H1 (cell line): Measurements from ENCODE around the gene SLC1A3. TPM values are rescaled to one million over a fixed set of nuclear protein-coding genes. Genes with fewer than 3 reads are reported as not detected.

Experiments used
- CTCF ChIA-PET: fragments of 300-600 bp; sonication (Branson Sonifier 250); formaldehyde crosslinking; loops from one replicate; lab custom pipeline; 2021; ENCODE audit not compliant: partially characterized antibody; lab: Charles Lee
- POLR2A ChIA-PET: fragments of 300-600 bp; sonication (Branson Sonifier 250); formaldehyde crosslinking; loops from one replicate; lab custom pipeline; 2021; ENCODE audit warnings: inconsistent platforms; ENCODE audit not compliant: partially characterized antibody; lab: Charles Lee
- DNase-seq, 2 experiments: peaks; one replicate each; pipeline versions ENCODE4 v3.0.0 to v3.0.0-alpha.2; 2010 to 2022; ENCODE audit warnings: low spot score in 2 of 2, low read depth in 1 of 2, mixed read lengths in 1 of 2
- FAIRE-seq: peaks from 2 replicates; lab custom pipeline; 2011; peaks lifted over from hg19 to GRCh38; lab: Jason Lieb, UNC
- H2AFZ ChIP-seq: 2 replicates; pipeline ENCODE4 v1.8.1; 2012; ENCODE audit warnings: low read length, inconsistent platforms
- H2AK5ac ChIP-seq: 2 replicates; pipeline ENCODE4 v1.6.1; 2013; ENCODE audit warnings: low read depth, low read length
- H2BK120ac ChIP-seq: replicated peaks from 2 replicates; pipeline ENCODE3; 2013; ENCODE audit warnings: low read depth, low read length, inconsistent platforms
- H2BK12ac ChIP-seq: 2 replicates; pipeline ENCODE4 v1.6.1; 2013; ENCODE audit warnings: low read depth, low read length
- H2BK15ac ChIP-seq: 2 replicates; pipeline ENCODE4 v1.6.1; 2013; ENCODE audit warnings: low read length
- H2BK20ac ChIP-seq: 2 replicates; pipeline ENCODE4 v1.6.1; 2013; ENCODE audit warnings: low read length
- H2BK5ac ChIP-seq: 2 replicates; pipeline ENCODE4 v1.6.1; 2013; ENCODE audit warnings: low read depth, low read length
- H3K14ac ChIP-seq: 2 replicates; pipeline ENCODE4 v1.6.1; 2013; ENCODE audit warnings: inconsistent platforms; ENCODE audit not compliant: insufficient read length
- H3K18ac ChIP-seq: 2 replicates; pipeline ENCODE4 v1.6.1; 2013; ENCODE audit warnings: low read length; ENCODE audit errors: extremely low read depth
- H3K23ac ChIP-seq: 2 replicates; pipeline ENCODE4 v1.6.1; 2013; ENCODE audit warnings: inconsistent platforms; ENCODE audit not compliant: insufficient read length
- H3K23me2 ChIP-seq: 2 replicates; pipeline ENCODE4 v1.6.1; 2013; ENCODE audit warnings: low read depth, low read length
- H3K27ac ChIP-seq: 2 replicates; pipeline ENCODE4 v1.6.1; 2011; ENCODE audit warnings: low read depth, low read length, inconsistent platforms
- H3K27me3 ChIP-seq, 4 experiments: replicated peaks in 1 of 4; 1 replicate in 1 of 4; 2 replicates in 3 of 4; pipeline versions ENCODE4 v1.6.1 to v1.8.1; 2011 to 2013; ENCODE audit warnings: low read length in 3 of 4, mild to moderate bottlenecking in 3 of 4, inconsistent platforms in 2 of 4, mixed read lengths in 2 of 4, moderate library complexity in 1 of 4; ENCODE audit not compliant: control insufficient read depth in 3 of 4, insufficient read depth in 3 of 4; ENCODE audit errors: extremely low read depth in 1 of 4
- H3K36me3 ChIP-seq, 4 experiments: 2 replicates each; pipeline versions ENCODE4 v1.6.1 to v1.8.1; 2011 to 2013; ENCODE audit warnings: mild to moderate bottlenecking in 4 of 4, low read length in 3 of 4, moderate library complexity in 2 of 4, control low read depth in 1 of 4, inconsistent platforms in 1 of 4; ENCODE audit not compliant: insufficient read depth in 4 of 4, control insufficient read depth in 2 of 4
- H3K4ac ChIP-seq: replicated peaks from 2 replicates; pipeline ENCODE3; 2013; ENCODE audit warnings: low read length, low read depth, mixed read lengths, inconsistent platforms; ENCODE audit not compliant: insufficient read length
- H3K4me1 ChIP-seq, 4 experiments: replicated peaks in 1 of 4; 1 replicate in 1 of 4; 2 replicates in 3 of 4; pipeline versions ENCODE4 v1.6.1 to v1.8.1; 2011 to 2013; ENCODE audit warnings: low read length in 3 of 4, inconsistent platforms in 2 of 4, mixed read lengths in 1 of 4; ENCODE audit not compliant: insufficient read depth in 4 of 4, control insufficient read depth in 3 of 4
- H3K4me2 ChIP-seq, 2 experiments: 2 replicates each; pipeline versions ENCODE4 v1.6.1 to v1.8.1; 2011 to 2013; ENCODE audit warnings: low read depth in 2 of 2, low read length in 2 of 2, control low read depth in 1 of 2, inconsistent platforms in 1 of 2, mild to moderate bottlenecking in 1 of 2; ENCODE audit not compliant: insufficient read depth in 1 of 2
- H3K4me3 ChIP-seq, 4 experiments: fragments of 200-600, 300-600 bp in 1 of 4; sonication (generic), shearing (Covaris generic), sonication (Bioruptor Twin) in 1 of 4; 2 replicates each; pipeline versions ENCODE4 v1.5.1 to v1.8.1; 2011 to 2016; ENCODE audit warnings: low read length in 4 of 4, low read depth in 3 of 4, control low read depth in 2 of 4, inconsistent platforms in 2 of 4, mild to moderate bottlenecking in 2 of 4, mixed read lengths in 1 of 4, moderate library complexity in 1 of 4; ENCODE audit not compliant: insufficient read depth in 2 of 4; ENCODE audit errors: extremely low read depth in 1 of 4
- H3K56ac ChIP-seq: replicated peaks from 2 replicates; pipeline ENCODE3; 2013; ENCODE audit warnings: low read depth, mild to moderate bottlenecking, mixed read lengths, low read length, inconsistent platforms; ENCODE audit not compliant: insufficient read length
- H3K79me1 ChIP-seq: 2 replicates; pipeline ENCODE4 v1.6.1; 2013; ENCODE audit warnings: low read depth, low read length, control low read depth
- H3K79me2 ChIP-seq, 2 experiments: 2 replicates each; pipeline versions ENCODE4 v1.6.1 to v1.8.1; 2012 to 2013; ENCODE audit warnings: low read length in 2 of 2, mild to moderate bottlenecking in 2 of 2, inconsistent platforms in 1 of 2; ENCODE audit not compliant: insufficient read depth in 2 of 2, control insufficient read depth in 1 of 2
- H3K9ac ChIP-seq, 4 experiments: replicated peaks in 1 of 4; 1 replicate in 1 of 4; 2 replicates in 3 of 4; pipeline versions ENCODE4 v1.6.1 to v1.8.1; 2011 to 2013; ENCODE audit warnings: low read depth in 3 of 4, low read length in 3 of 4, control low read depth in 2 of 4, mild to moderate bottlenecking in 2 of 4, moderate library complexity in 2 of 4, inconsistent platforms in 1 of 4; ENCODE audit errors: extremely low read depth in 1 of 4
- H3K9me3 ChIP-seq, 2 experiments: 2 replicates each; pipeline versions ENCODE4 v1.6.1 to v1.8.1; 2012 to 2013; ENCODE audit warnings: mild to moderate bottlenecking in 2 of 2, moderate library complexity in 2 of 2, control low read depth in 1 of 2, inconsistent platforms in 1 of 2, low read depth in 1 of 2, low read length in 1 of 2, mixed read lengths in 1 of 2; ENCODE audit not compliant: insufficient read depth in 2 of 2
- H4K20me1 ChIP-seq, 2 experiments: replicated peaks in 1 of 2; 2 replicates each; pipeline versions ENCODE3 to v1.8.1; 2011 to 2013; ENCODE audit warnings: inconsistent platforms in 2 of 2, low read length in 2 of 2, mild to moderate bottlenecking in 1 of 2; ENCODE audit not compliant: insufficient read depth in 2 of 2, control insufficient read depth in 1 of 2
- H4K5ac ChIP-seq: 2 replicates; pipeline ENCODE4 v1.6.1; 2013; ENCODE audit warnings: low read length, low read depth, mixed read lengths, inconsistent platforms; ENCODE audit not compliant: insufficient read length
- H4K8ac ChIP-seq: 2 replicates; pipeline ENCODE4 v1.8.0; 2013; ENCODE audit warnings: mild to moderate bottlenecking, moderate library complexity, low read length, inconsistent platforms; ENCODE audit not compliant: insufficient read depth; ENCODE audit errors: extremely low read depth
- H4K91ac ChIP-seq: replicated peaks from 2 replicates; pipeline ENCODE3; 2013; ENCODE audit warnings: low read length, mixed read lengths, inconsistent platforms; ENCODE audit not compliant: insufficient read length
- BCL11A ChIP-seq, 2 experiments: IDR thresholded peaks; one replicate each; pipeline ENCODE4 v1.6.1; 2011; ENCODE audit warnings: low read depth in 2 of 2, low read length in 2 of 2, mild to moderate bottlenecking in 2 of 2
- CBX5 ChIP-seq: fragments of 300-800, 300-1000 bp; sonication (generic); IDR thresholded peaks from 2 replicates; pipeline ENCODE4 v1.7.1; 2016; ENCODE audit warnings: antibody characterized with exemption, low read length, low read depth
- EGR1 ChIP-seq: IDR thresholded peaks from 2 replicates; pipeline ENCODE4 v1.6.1; 2011; ENCODE audit warnings: low read depth, low read length, borderline replicate concordance
- FOSL1 ChIP-seq: IDR thresholded peaks from 2 replicates; pipeline ENCODE4 v1.6.1; 2011; ENCODE audit warnings: mild to moderate bottlenecking, low read depth, low read length, moderate library complexity; ENCODE audit not compliant: insufficient read depth
- GABPA ChIP-seq: IDR thresholded peaks from 2 replicates; pipeline ENCODE4 v1.6.1; 2011; ENCODE audit warnings: mild to moderate bottlenecking, low read length, moderate library complexity, borderline replicate concordance; ENCODE audit not compliant: insufficient read depth
- HDAC6 ChIP-seq: IDR thresholded peaks from one replicate; pipeline ENCODE4 v1.7.1; 2012; ENCODE audit warnings: low read depth, mild to moderate bottlenecking, inconsistent platforms, low read length, moderate library complexity
- KDM5A ChIP-seq: fragments of 200-600 bp; IDR thresholded peaks from 2 replicates; pipeline ENCODE4 v1.7.1; 2012; ENCODE audit warnings: mild to moderate bottlenecking, low read length, inconsistent platforms, mixed read lengths
- NRF1 ChIP-seq: IDR thresholded peaks from 2 replicates; pipeline ENCODE4 v1.6.1; 2011; ENCODE audit warnings: mild to moderate bottlenecking, low read depth, low read length, improper control_type of control experiment
- PHF8 ChIP-seq: fragments of 200-600 bp; sonication (generic); conservative IDR thresholded peaks from 2 replicates; pipeline ENCODE4 v1.7.1; 2012; ENCODE audit warnings: low read depth, mild to moderate bottlenecking, inconsistent platforms, low read length, moderate library complexity
- POLR2A ChIP-seq, 2 experiments: IDR thresholded peaks; 1 replicate in 1 of 2; 2 replicates in 1 of 2; pipeline ENCODE4 v1.6.1; 2011; ENCODE audit warnings: low read depth in 2 of 2, low read length in 2 of 2, mild to moderate bottlenecking in 2 of 2; ENCODE audit errors: control extremely low read depth in 1 of 2
- SAP30 ChIP-seq: fragments of 300-600 bp; sonication (generic); IDR thresholded peaks from 2 replicates; pipeline ENCODE4 v1.7.1; 2012; ENCODE audit warnings: low read length, moderate library complexity, mild to moderate bottlenecking, inconsistent platforms; ENCODE audit not compliant: insufficient read depth, insufficient replicate concordance
- SIRT6 ChIP-seq: IDR thresholded peaks from one replicate; pipeline ENCODE4 v1.7.1; 2012; ENCODE audit warnings: low read length, inconsistent platforms
- SUZ12 ChIP-seq: fragments of 200-600 bp; sonication (generic); IDR thresholded peaks from 2 replicates; pipeline ENCODE4 v1.6.1; 2012; ENCODE audit warnings: mild to moderate bottlenecking, inconsistent platforms, low read length, moderate library complexity, mixed read lengths
- TEAD4 ChIP-seq: IDR thresholded peaks from 2 replicates; pipeline ENCODE4 v1.6.1; 2012; ENCODE audit warnings: low read depth, low read length, inconsistent platforms, mixed read lengths
- YY1 ChIP-seq: IDR thresholded peaks from 2 replicates; pipeline ENCODE4 v1.6.1; 2011; ENCODE audit warnings: low read depth, mild to moderate bottlenecking, low read length
- WGBS, 2 experiments: shearing (Covaris generic) in 1 of 2; methylation state at CpG; one replicate each; pipeline versions ENCODE4 v1.1.6 to v1.1.7; 2013 to 2015; ENCODE audit warnings: low lambda C conversion rate in 2 of 2, mixed read lengths in 2 of 2, inconsistent platforms in 1 of 2, low coverage in 1 of 2, missing lambda C conversion rate in 1 of 2; ENCODE audit not compliant: insufficient replicate concordance in 2 of 2, insufficient coverage in 1 of 2, insufficient read length in 1 of 2; ENCODE audit errors: extremely low coverage in 1 of 2, missing lambda C conversion rate in 1 of 2; 5-methylcytosine and 5-hydroxymethylcytosine counted together
- polyA plus RNA-seq, 7 experiments: library from polyadenylated mRNA; depleted of rRNA in 3 of 7; stranded (reverse) in 5 of 7; unstranded in 2 of 7; fragments of >200 nt in 5 of 7; fragments of 200-250 nt in 2 of 7; gene quantifications; 1 replicate in 5 of 7; 2 replicates in 1 of 7; 4 replicates in 1 of 7; pipeline versions ENCODE4 v1.2.1 to v1.2.3, GENCODE V29; 2011 to 2013; ENCODE audit warnings: missing spikeins in 2 of 7, mixed read lengths in 2 of 7
- total RNA-seq: library from RNA; stranded (reverse); fragmentation: NEBNext Ultra II Directional; extraction: Animal tissue kit (Norgen Biotek cat#: 25700); gene quantifications from 2 replicates; pipeline ENCODE4 v1.2.1, GENCODE V29; 2021

Gene SLC1A3
- total and polyA plus RNA-seq, 2 of the 8 experiments (the other 6 are each of a cell fraction or from before 2014, with no cell fraction given): 26.7 to 35.3 TPM

- H3K56ac ChIP-seq: no peak overlapping the region
- H4K20me1 ChIP-seq: no peaks in the 10 kb centered on the region
- H2BK20ac ChIP-seq: no peak overlapping the region
- no peaks in the 10 kb centered on the region for H3K27me3 ChIP-seq
- H2AFZ ChIP-seq: no peak overlapping the region
- no peak overlapping the region for H2AK5ac ChIP-seq
- H3K4ac ChIP-seq: no peak overlapping the region
- no peak overlapping the region for H3K23ac ChIP-seq
- peaks cover 0 to 16% (median 11%) of the 10 kb centered on the region in 4 experiments; a peak in 6 of 7 replicates for H3K4me1 ChIP-seq
- WGBS, 2 experiments: 93% methylated on average over 1 of the region's 1 CpG; no CpG with 5 or more reads in 1 of the 2 experiments
- no peak overlapping the region for H3K27ac ChIP-seq
- TF ChIP-seq TEAD4: no peak
- TF ChIP-seq GABPA: no peak
- TF ChIP-seq PHF8: no peak
- TF ChIP-seq NRF1: no peak
- no peak for TF ChIP-seq YY1
- no peak for TF ChIP-seq SUZ12
- no peak for TF ChIP-seq CBX5
- no peak for TF ChIP-seq EGR1
- no peak for TF ChIP-seq SAP30
- TF ChIP-seq BCL11A (IDR thresholded peaks at IDR 0.05; ENCODE audit: low read depth in 2 of 2, low read length in 2 of 2): no peak
- TF ChIP-seq KDM5A: no peak
- no peak for TF ChIP-seq HDAC6
- no peak for TF ChIP-seq SIRT6
- no peak for TF ChIP-seq FOSL1
- TF ChIP-seq POLR2A (IDR thresholded peaks at IDR 0.05; ENCODE audit: control extremely low read depth in 1 of 2, low read depth in 2 of 2, low read length in 2 of 2): no peak
- no peaks in the 10 kb centered on the region for H3K9me3 ChIP-seq
- FAIRE-seq (no peak), DNase-seq (no peak)
- H4K8ac ChIP-seq: no peak overlapping the region
- no peak overlapping the region for H3K9ac ChIP-seq
- H3K36me3 ChIP-seq: no peaks in the 10 kb centered on the region
- no peak overlapping the region for H2BK5ac ChIP-seq
- H4K5ac ChIP-seq: no peak overlapping the region
- POLR2A ChIA-PET: no interaction called here
- no peak overlapping the region for H4K91ac ChIP-seq
- no peak overlapping the region for H3K18ac ChIP-seq
- no peaks in the 10 kb centered on the region for H3K79me2 ChIP-seq
- H2BK15ac ChIP-seq: no peak overlapping the region
- CTCF ChIA-PET: interaction anchor here (1.2 to 2.9 kb wide), 4 partner anchors 18 to 40 kb away, joined by 3 to 8 read pairs (median 6); no protein-coding TSS in a partner anchor
- H2BK120ac ChIP-seq: no peak overlapping the region
- no peak overlapping the region for H3K14ac ChIP-seq
- no peaks in the 10 kb centered on the region for H3K23me2 ChIP-seq
- no peak overlapping the region for H2BK12ac ChIP-seq
- H3K4me2 ChIP-seq: no peak overlapping the region
- no peak overlapping the region for H3K4me3 ChIP-seq
- no peaks in the 10 kb centered on the region; the same call in 1 of the 2 replicates for H3K79me1 ChIP-seq
Measured at GRCh38 chr5:36656556-36656955, 50.1 kb downstream of the SLC1A3 start.
